ENCODE results near the gene BTBD2. TPM values are rescaled to one million over a fixed set of nuclear protein-coding genes. Genes with fewer than 3 reads are reported as not detected.

The BTBD2 gene
- total RNA-seq, 1 donor from 2014 or later: 118 TPM

GRCh38 chr19:1959928-1960589 is 55.5 kb downstream of the BTBD2 start:
- no peaks in the 10 kb centered on the region for H3K36me3 Mint-ChIP-seq
- H3K27ac Mint-ChIP-seq: no peak overlapping the region
- H3K9me3 Mint-ChIP-seq: no peaks in the 10 kb centered on the region
- no peaks in the 10 kb centered on the region for H3K27me3 Mint-ChIP-seq
- no peak overlapping the region for H3K4me3 Mint-ChIP-seq
- TF ChIP-seq CTCF (conservative IDR thresholded peaks at IDR 0.05): no peak
- no peak for DNase-seq (ENCODE audit: extremely low spot score, unreplicated experiment)
- peaks cover 7% of the 10 kb centered on the region for H3K4me1 Mint-ChIP-seq (ENCODE audit: unreplicated experiment)

GRCh38 chr19:1957562-1958248 is 57.8 kb downstream of the BTBD2 start:
- H3K4me3 Mint-ChIP-seq: no peak overlapping the region
- DNase-seq (ENCODE audit: extremely low spot score, unreplicated experiment): no peak
- no peaks in the 10 kb centered on the region for H3K27me3 Mint-ChIP-seq
- no peaks in the 10 kb centered on the region for H3K9me3 Mint-ChIP-seq
- peaks cover 7% of the 10 kb centered on the region for H3K4me1 Mint-ChIP-seq (ENCODE audit: unreplicated experiment)
- TF ChIP-seq CTCF (conservative IDR thresholded peaks at IDR 0.05): no peak
- H3K36me3 Mint-ChIP-seq: no peaks in the 10 kb centered on the region
- H3K27ac Mint-ChIP-seq: no peak overlapping the region

- Mint-ChIP-seq H3K9me3 (no peaks in the 10 kb centered on the region), H3K27me3 (no peaks in the 10 kb centered on the region), H3K4me3 (no peak overlapping the region), H3K36me3 (no peaks in the 10 kb centered on the region), H3K27ac (no peak overlapping the region), H3K4me1 (ENCODE audit: unreplicated experiment) (peaks cover 7% of the 10 kb centered on the region)
- no peak for TF ChIP-seq CTCF (conservative IDR thresholded peaks at IDR 0.05)
- DNase-seq (ENCODE audit: extremely low spot score, unreplicated experiment): no peak
Measured at GRCh38 chr19:1956868-1957492, 58.5 kb downstream of the BTBD2 start.

- no peak for TF ChIP-seq CTCF (conservative IDR thresholded peaks at IDR 0.05)
- Mint-ChIP-seq H3K27ac (no peak overlapping the region), H3K27me3 (no peaks in the 10 kb centered on the region), H3K9me3 (no peaks in the 10 kb centered on the region), H3K4me3 (no peak overlapping the region), H3K4me1 (ENCODE audit: unreplicated experiment) (peaks cover 4% of the 10 kb centered on the region), H3K36me3 (no peaks in the 10 kb centered on the region)
- no peak for DNase-seq (ENCODE audit: extremely low spot score, unreplicated experiment)
Measured at GRCh38 chr19:1956122-1956494, 59.4 kb downstream of the BTBD2 start.

- no peak for TF ChIP-seq CTCF (conservative IDR thresholded peaks at IDR 0.05)
- H3K9me3 Mint-ChIP-seq: no peaks in the 10 kb centered on the region
- DNase-seq (ENCODE audit: extremely low spot score, unreplicated experiment): no peak
- H3K36me3 Mint-ChIP-seq: no peaks in the 10 kb centered on the region
- no peaks in the 10 kb centered on the region for H3K27me3 Mint-ChIP-seq
- H3K4me1 Mint-ChIP-seq (ENCODE audit: unreplicated experiment): peaks cover 4% of the 10 kb centered on the region
- no peak overlapping the region for H3K27ac Mint-ChIP-seq
- no peak overlapping the region for H3K4me3 Mint-ChIP-seq
Measured at GRCh38 chr19:1955171-1956121, 60.1 kb downstream of the BTBD2 start.
